Neural progenitor cell (in vitro differentiated cells): Measurements from ENCODE around the gene IL1RL1. TPM values are rescaled to one million over a fixed set of nuclear protein-coding genes. Genes with fewer than 3 reads are reported as not detected.

Source experiments
- DNase-seq: peaks from one replicate; pipeline ENCODE4 v3.0.0-alpha.2; 2016; ENCODE audit warnings: low spot score
- H2AFZ ChIP-seq: fragments of 200-600 bp; sonication (generic); replicated peaks from 2 replicates; pipeline ENCODE4 v1.6.1; 2016; ENCODE audit warnings: antibody characterized with exemption
- H3F3A ChIP-seq: fragments of 200-600 bp; sonication (generic); 2 replicates; pipeline ENCODE4 v1.6.1; 2016; ENCODE audit warnings: antibody characterized with exemption, low read depth
- H3K27ac ChIP-seq: fragments of 200-600 bp; sonication (generic); 2 replicates; pipeline ENCODE4 v1.5.1; 2016; ENCODE audit warnings: mild to moderate bottlenecking
- H3K27me3 ChIP-seq: fragments of 200-600 bp; sonication (generic); 2 replicates; pipeline ENCODE4 v1.6.1; 2016; ENCODE audit warnings: mild to moderate bottlenecking, moderate library complexity
- H3K36me3 ChIP-seq: fragments of 200-600 bp; sonication (generic); 2 replicates; pipeline ENCODE4 v1.5.1; 2016
- H3K4me1 ChIP-seq: fragments of 200-600 bp; sonication (generic); 2 replicates; pipeline ENCODE4 v1.6.1; 2016; ENCODE audit warnings: mixed run types
- H3K4me2 ChIP-seq: fragments of 200-600 bp; sonication (generic); 2 replicates; pipeline ENCODE4 v1.6.1; 2016
- H3K4me3 ChIP-seq: fragments of 200-600 bp; sonication (generic); 2 replicates; pipeline ENCODE4 v1.5.1; 2016
- H3K79me2 ChIP-seq: fragments of 200-600 bp; sonication (generic); 2 replicates; pipeline ENCODE4 v1.6.1; 2016; ENCODE audit warnings: low read depth
- H3K9ac ChIP-seq: fragments of 200-600 bp; sonication (generic); 2 replicates; pipeline ENCODE4 v1.6.1; 2016
- H3K9me3 ChIP-seq: fragments of 200-600 bp; sonication (generic); 2 replicates; pipeline ENCODE4 v1.5.1; 2016; ENCODE audit warnings: low read depth
- H4K20me1 ChIP-seq: fragments of 200-600 bp; sonication (generic); 2 replicates; pipeline ENCODE4 v1.6.1; 2016; ENCODE audit warnings: low read depth
- H3K27ac Mint-ChIP-seq: 3 replicates; pipeline ENCODE4 v1.8.0; 2021; ENCODE audit warnings: mixed read lengths
- H3K27me3 Mint-ChIP-seq: 2 replicates; pipeline ENCODE4 v1.8.0; 2022; ENCODE audit warnings: low read depth, mild to moderate bottlenecking, inconsistent platforms, moderate library complexity, mixed read lengths; ENCODE audit not compliant: insufficient read depth
- H3K36me3 Mint-ChIP-seq: 3 replicates; pipeline ENCODE4 v1.8.0; 2021; ENCODE audit warnings: mixed read lengths
- H3K4me1 Mint-ChIP-seq: 3 replicates; pipeline ENCODE4 v1.8.0; 2021; ENCODE audit warnings: mixed read lengths
- H3K4me3 Mint-ChIP-seq: 3 replicates; pipeline ENCODE4 v1.8.0; 2021; ENCODE audit warnings: mild to moderate bottlenecking, moderate library complexity, mixed read lengths
- H3K9me3 Mint-ChIP-seq: 3 replicates; pipeline ENCODE4 v1.8.0; 2020; ENCODE audit warnings: mixed read lengths
- EZH2 ChIP-seq: fragments of 200-600 bp; sonication (generic); IDR thresholded peaks from 2 replicates; pipeline ENCODE4 v1.6.1; 2017; ENCODE audit warnings: antibody characterized with exemption, mild to moderate bottlenecking, moderate library complexity
- EZH2phosphoT487 ChIP-seq: fragments of 200-600 bp; sonication (generic); IDR thresholded peaks from 2 replicates; pipeline ENCODE4 v1.6.1; 2017; ENCODE audit warnings: antibody characterized with exemption
- total RNA-seq: library from RNA; depleted of rRNA; stranded (reverse); fragments of >200 nt; gene quantifications from 2 replicates; pipeline ENCODE4 v1.2.3, GENCODE V29; 2015; ENCODE audit warnings: low replicate concordance
- TF ChIP-seq, protein P1 (sequence below): fragments of 200-600 bp; sonication (generic); IDR thresholded peaks from 2 replicates; pipeline ENCODE4 v1.5.1; 2017; ENCODE audit warnings: antibody characterized with exemption, mild to moderate bottlenecking

The IL1RL1 gene
- total RNA-seq, 1 donor from 2014 or later, result not detected

GRCh38 chr2:102269200-102269524 lies 42.2 kb upstream of the IL1RL1 start:
- no peak overlapping the region for H2AFZ ChIP-seq
- no peaks in the 10 kb centered on the region for H3K27me3 ChIP-seq
- no peaks in the 10 kb centered on the region for H4K20me1 ChIP-seq
- no peak for DNase-seq
- Mint-ChIP-seq H3K4me1 (no peaks in the 10 kb centered on the region), H3K9me3 (no peaks in the 10 kb centered on the region), H3K27ac (no peak overlapping the region), H3K36me3 (no peaks in the 10 kb centered on the region), H3K4me3 (no peak overlapping the region), H3K27me3 (peaks cover 7% of the 10 kb centered on the region)
- no peaks in the 10 kb centered on the region for H3K4me1 ChIP-seq
- H3F3A ChIP-seq, result no peaks in the 10 kb centered on the region
- no peaks in the 10 kb centered on the region for H3K9me3 ChIP-seq
- H3K79me2 ChIP-seq, result no peaks in the 10 kb centered on the region
- H3K27ac ChIP-seq, result no peak overlapping the region
- no peaks in the 10 kb centered on the region for H3K36me3 ChIP-seq
- H3K4me3 ChIP-seq, result no peak overlapping the region
- no peak for TF ChIP-seq EZH2
- TF ChIP-seq, protein P1, sequence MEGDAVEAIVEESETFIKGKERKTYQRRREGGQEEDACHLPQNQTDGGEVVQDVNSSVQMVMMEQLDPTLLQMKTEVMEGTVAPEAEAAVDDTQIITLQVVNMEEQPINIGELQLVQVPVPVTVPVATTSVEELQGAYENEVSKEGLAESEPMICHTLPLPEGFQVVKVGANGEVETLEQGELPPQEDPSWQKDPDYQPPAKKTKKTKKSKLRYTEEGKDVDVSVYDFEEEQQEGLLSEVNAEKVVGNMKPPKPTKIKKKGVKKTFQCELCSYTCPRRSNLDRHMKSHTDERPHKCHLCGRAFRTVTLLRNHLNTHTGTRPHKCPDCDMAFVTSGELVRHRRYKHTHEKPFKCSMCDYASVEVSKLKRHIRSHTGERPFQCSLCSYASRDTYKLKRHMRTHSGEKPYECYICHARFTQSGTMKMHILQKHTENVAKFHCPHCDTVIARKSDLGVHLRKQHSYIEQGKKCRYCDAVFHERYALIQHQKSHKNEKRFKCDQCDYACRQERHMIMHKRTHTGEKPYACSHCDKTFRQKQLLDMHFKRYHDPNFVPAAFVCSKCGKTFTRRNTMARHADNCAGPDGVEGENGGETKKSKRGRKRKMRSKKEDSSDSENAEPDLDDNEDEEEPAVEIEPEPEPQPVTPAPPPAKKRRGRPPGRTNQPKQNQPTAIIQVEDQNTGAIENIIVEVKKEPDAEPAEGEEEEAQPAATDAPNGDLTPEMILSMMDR, result no peak
- TF ChIP-seq EZH2phosphoT487, result no peak
- no peak overlapping the region for H3K9ac ChIP-seq
- no peak overlapping the region for H3K4me2 ChIP-seq

- Histone ChIP-seq H3K79me2 (no peaks in the 10 kb centered on the region), H3K9ac (no peak overlapping the region), H3K4me3 (no peak overlapping the region), H4K20me1 (no peaks in the 10 kb centered on the region), H3K9me3 (no peaks in the 10 kb centered on the region), H3K36me3 (no peaks in the 10 kb centered on the region), H3K4me2 (no peak overlapping the region), H3K27me3 (no peaks in the 10 kb centered on the region), H2AFZ (no peak overlapping the region), H3K4me1 (no peaks in the 10 kb centered on the region), H3K27ac (no peak overlapping the region), H3F3A (no peaks in the 10 kb centered on the region)
- Mint-ChIP-seq H3K9me3 (peaks cover 2% of the 10 kb centered on the region), H3K4me1 (no peaks in the 10 kb centered on the region), H3K36me3 (no peaks in the 10 kb centered on the region), H3K4me3 (no peak overlapping the region), H3K27me3 (peaks cover 4% of the 10 kb centered on the region), H3K27ac (no peak overlapping the region)
- DNase-seq, result no peak
- TF ChIP-seq, protein P1, result no peak
- TF ChIP-seq EZH2, result no peak
- no peak for TF ChIP-seq EZH2phosphoT487
Measured at GRCh38 chr2:102271844-102272243, 39.5 kb upstream of the IL1RL1 start.

GRCh38 chr2:102273619-102274211 lies 37.6 kb upstream of the IL1RL1 start:
- H2AFZ ChIP-seq, result no peak overlapping the region
- H3K36me3 ChIP-seq, result no peaks in the 10 kb centered on the region
- Mint-ChIP-seq H3K4me1 (peaks cover 6% of the 10 kb centered on the region), H3K4me3 (no peak overlapping the region), H3K9me3 (peaks cover 2% of the 10 kb centered on the region), H3K27me3 (peaks cover 7% of the 10 kb centered on the region), H3K36me3 (no peaks in the 10 kb centered on the region), H3K27ac (no peak overlapping the region)
- TF ChIP-seq EZH2, result no peak
- no peak for TF ChIP-seq EZH2phosphoT487
- TF ChIP-seq, protein P1, result no peak
- H4K20me1 ChIP-seq, result no peaks in the 10 kb centered on the region
- no peak overlapping the region for H3K27ac ChIP-seq
- no peak overlapping the region for H3K4me3 ChIP-seq
- H3K9me3 ChIP-seq, result no peaks in the 10 kb centered on the region
- no peak overlapping the region for H3K4me2 ChIP-seq
- H3F3A ChIP-seq, result peaks cover 9% of the 10 kb centered on the region
- no peak for DNase-seq
- no peak overlapping the region for H3K9ac ChIP-seq
- H3K27me3 ChIP-seq, result no peaks in the 10 kb centered on the region
- peaks cover 14% of the 10 kb centered on the region for H3K4me1 ChIP-seq
- H3K79me2 ChIP-seq, result no peaks in the 10 kb centered on the region
